ENCODE measurements around the gene ADARB2.
A peak's percentile ranks its signal among the peaks of the same experiment; 100 is the strongest.

The ADARB2 gene

DNA sequence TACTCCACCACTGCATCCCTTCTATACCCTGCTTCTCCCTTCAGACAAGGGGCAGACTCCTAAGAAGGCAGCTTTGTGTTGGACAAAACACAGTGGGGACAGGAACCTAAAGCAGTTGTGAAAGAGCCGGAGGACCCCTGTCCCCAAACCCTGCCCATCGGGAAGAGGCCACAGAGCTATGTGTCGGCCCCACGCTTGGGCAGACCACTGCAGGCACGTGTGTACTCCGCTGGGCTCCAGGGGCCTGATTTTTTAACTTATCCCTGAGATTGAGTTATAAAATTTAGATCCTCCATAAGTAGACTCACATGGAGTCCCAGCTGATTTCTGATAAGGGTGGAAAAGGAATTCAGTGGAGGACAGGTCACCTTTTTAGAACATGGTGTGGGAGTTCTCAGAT, 310.5 kb downstream of the ADARB2 start:
- H3K4me3 ChIP-seq (ENCODE audit: low read depth, low read length): no peak overlapping the region
- no peaks in the 10 kb centered on the region for H3K4me1 ChIP-seq (ENCODE audit: control insufficient read depth, insufficient read depth, low read length)
- H3K9ac ChIP-seq (ENCODE audit: low read depth, low read length): no peak overlapping the region
- no peaks in the 10 kb centered on the region for H3K9me3 ChIP-seq (ENCODE audit: control insufficient read depth, insufficient read depth, low read length)
- peaks cover 4% of the 10 kb centered on the region for H3K27me3 ChIP-seq (ENCODE audit: control insufficient read depth, insufficient read depth, low read length)
- H3K36me3 ChIP-seq (ENCODE audit: control insufficient read depth, insufficient read depth, low read length): no peaks in the 10 kb centered on the region

DNA sequence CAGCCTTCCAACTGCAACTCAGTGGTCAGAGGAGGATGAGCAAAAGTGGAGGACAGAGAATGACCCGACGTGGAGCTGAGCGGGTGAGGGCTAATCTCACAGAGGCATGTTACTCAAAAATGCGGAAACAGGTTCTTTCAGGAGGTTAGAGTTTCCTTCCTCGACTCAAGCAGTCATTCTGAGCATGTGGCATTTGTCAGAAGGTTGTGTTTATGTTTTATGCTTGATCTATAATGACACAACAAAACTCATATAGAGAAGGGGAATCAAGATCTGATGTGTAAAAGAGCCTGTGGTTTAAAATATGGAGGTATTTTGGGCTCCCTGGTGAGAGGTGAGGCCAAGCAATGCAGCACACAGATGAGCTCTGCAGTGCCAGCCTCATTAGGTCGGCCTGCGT, 311.4 kb downstream of the ADARB2 start:
- H3K9me3 ChIP-seq (ENCODE audit: control insufficient read depth, insufficient read depth, low read length): no peaks in the 10 kb centered on the region
- H3K36me3 ChIP-seq (ENCODE audit: control insufficient read depth, insufficient read depth, low read length): no peaks in the 10 kb centered on the region
- H3K27me3 ChIP-seq (ENCODE audit: control insufficient read depth, insufficient read depth, low read length): peaks cover 4% of the 10 kb centered on the region
- H3K9ac ChIP-seq (ENCODE audit: low read depth, low read length): no peak overlapping the region
- H3K4me3 ChIP-seq (ENCODE audit: low read depth, low read length): no peak overlapping the region
- no peaks in the 10 kb centered on the region for H3K4me1 ChIP-seq (ENCODE audit: control insufficient read depth, insufficient read depth, low read length)

DNA sequence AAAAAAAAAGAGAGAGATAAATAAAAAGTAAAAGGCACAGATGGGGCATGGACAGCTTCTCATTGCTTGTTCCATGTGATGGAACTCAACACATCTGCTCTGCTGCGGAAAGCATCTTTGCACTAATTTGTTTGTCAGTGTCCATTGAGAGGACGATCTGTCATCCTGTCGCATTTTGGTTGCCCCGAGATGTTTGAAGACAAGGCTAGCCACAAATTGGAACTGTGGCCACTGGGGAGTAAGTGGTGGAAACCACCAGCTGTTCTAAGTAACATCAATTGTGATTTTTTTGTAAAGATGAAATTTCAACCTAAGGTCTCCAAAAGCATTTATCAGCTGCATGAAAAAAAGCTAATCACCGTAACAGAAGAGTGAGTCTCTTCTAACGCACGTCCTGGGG, 312.7 kb downstream of the ADARB2 start:
- Histone ChIP-seq H3K4me3 (ENCODE audit: low read depth, low read length) (no peak overlapping the region), H3K4me1 (ENCODE audit: control insufficient read depth, insufficient read depth, low read length) (no peaks in the 10 kb centered on the region), H3K9ac (ENCODE audit: low read depth, low read length) (no peak overlapping the region), H3K27me3 (ENCODE audit: control insufficient read depth, insufficient read depth, low read length) (peaks cover 4% of the 10 kb centered on the region), H3K9me3 (ENCODE audit: control insufficient read depth, insufficient read depth, low read length) (no peaks in the 10 kb centered on the region), H3K36me3 (ENCODE audit: control insufficient read depth, insufficient read depth, low read length) (no peaks in the 10 kb centered on the region)

DNA sequence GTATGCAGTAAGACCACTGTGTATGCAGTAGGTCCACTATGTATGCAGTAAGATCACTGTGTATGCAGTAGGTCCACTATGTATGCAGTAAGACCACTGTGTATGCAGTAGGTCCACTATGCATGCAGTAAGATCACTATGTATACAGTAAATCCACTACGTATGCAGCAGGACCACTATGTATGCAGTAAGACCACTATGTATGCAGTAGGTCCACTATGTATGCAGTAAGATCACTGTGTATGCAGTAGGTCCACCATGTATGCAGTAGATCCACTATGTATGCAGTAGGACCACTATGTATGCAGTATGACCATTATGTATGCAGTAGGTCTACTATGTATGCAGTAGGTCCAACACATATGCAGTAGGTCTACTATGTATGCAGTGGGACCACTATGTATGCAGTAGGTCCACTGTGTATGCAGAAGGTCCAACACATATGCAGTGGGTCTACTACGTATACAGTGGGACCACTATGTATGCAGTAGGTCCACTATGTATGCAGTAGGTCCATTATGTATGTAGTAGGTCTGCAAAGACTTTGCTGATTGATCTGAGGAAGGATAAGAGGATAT, 313.6 kb downstream of the ADARB2 start:
- Histone ChIP-seq H3K36me3 (ENCODE audit: control insufficient read depth, insufficient read depth, low read length) (no peaks in the 10 kb centered on the region), H3K4me1 (ENCODE audit: control insufficient read depth, insufficient read depth, low read length) (no peaks in the 10 kb centered on the region), H3K9ac (ENCODE audit: low read depth, low read length) (no peak overlapping the region), H3K27me3 (ENCODE audit: control insufficient read depth, insufficient read depth, low read length) (peaks cover 4% of the 10 kb centered on the region), H3K4me3 (ENCODE audit: low read depth, low read length) (no peak overlapping the region), H3K9me3 (ENCODE audit: control insufficient read depth, insufficient read depth, low read length) (no peaks in the 10 kb centered on the region)

DNA sequence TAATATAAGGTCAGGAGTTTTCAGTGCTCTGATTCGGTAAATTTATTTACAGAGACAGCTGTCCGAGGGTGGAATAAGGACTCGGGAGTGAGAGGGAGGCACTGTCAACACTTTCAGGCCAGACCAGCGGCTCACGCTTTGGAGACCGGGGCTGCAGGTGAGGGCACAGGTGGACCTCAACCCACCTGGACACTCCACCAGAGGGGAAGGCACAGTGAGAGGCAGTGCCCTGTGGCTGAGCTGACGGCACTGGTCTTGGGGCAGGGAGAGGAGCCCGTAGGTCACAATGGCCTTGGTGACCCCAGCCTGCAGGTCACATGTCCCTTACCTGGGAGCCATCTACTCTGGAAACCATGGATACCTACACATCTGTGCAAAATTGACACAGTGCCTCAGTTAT, 315.1 kb downstream of the ADARB2 start:
- Histone ChIP-seq H3K4me3 (ENCODE audit: low read depth, low read length) (no peak overlapping the region), H3K27me3 (ENCODE audit: control insufficient read depth, insufficient read depth, low read length) (peaks cover 4% of the 10 kb centered on the region), H3K4me1 (ENCODE audit: control insufficient read depth, insufficient read depth, low read length) (no peaks in the 10 kb centered on the region), H3K9ac (ENCODE audit: low read depth, low read length) (no peak overlapping the region), H3K36me3 (ENCODE audit: control insufficient read depth, insufficient read depth, low read length) (no peaks in the 10 kb centered on the region), H3K9me3 (ENCODE audit: control insufficient read depth, insufficient read depth, low read length) (no peaks in the 10 kb centered on the region)

DNA sequence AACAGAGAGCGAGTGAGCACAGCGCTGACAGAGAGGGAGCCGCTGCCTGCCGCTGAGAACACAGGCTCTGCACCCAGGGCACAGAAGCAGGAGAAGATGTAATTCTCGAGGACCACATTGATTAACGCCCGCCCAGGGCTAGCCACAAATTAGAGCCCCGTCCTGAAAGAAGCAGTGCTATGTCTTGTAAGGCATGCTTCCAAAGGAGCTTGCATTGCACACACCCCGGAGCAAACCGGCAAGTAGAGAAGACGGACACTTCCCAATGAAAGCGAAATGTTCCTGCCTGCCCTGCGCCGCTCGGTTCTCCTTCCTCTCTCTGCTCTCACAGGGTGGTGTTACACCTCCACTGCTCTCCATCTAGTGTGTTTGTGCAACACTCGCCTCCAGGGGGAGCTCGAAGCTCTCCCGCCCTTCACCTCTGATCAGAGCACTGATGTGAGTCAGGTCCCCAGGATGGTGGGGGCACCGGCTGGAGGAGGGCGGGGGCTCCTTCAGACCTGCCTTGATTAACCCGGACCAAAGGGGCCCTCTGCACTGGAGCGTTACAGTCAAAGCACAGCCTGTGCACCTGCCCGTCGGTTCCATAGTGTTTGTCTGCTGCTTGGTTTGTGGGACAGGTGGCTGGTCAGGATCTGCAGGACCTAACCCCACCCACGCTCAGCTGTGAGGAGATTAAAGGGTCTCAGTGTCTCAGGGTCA, 316.5 kb downstream of the ADARB2 start:
- Histone ChIP-seq H3K4me3 (ENCODE audit: low read depth, low read length) (peak overlapping the region; percentile 28), H3K27me3 (ENCODE audit: control insufficient read depth, insufficient read depth, low read length) (no peaks in the 10 kb centered on the region), H3K9ac (ENCODE audit: low read depth, low read length) (no peak overlapping the region), H3K4me1 (ENCODE audit: control insufficient read depth, insufficient read depth, low read length) (no peaks in the 10 kb centered on the region), H3K9me3 (ENCODE audit: control insufficient read depth, insufficient read depth, low read length) (no peaks in the 10 kb centered on the region), H3K36me3 (ENCODE audit: control insufficient read depth, insufficient read depth, low read length) (no peaks in the 10 kb centered on the region)

DNA sequence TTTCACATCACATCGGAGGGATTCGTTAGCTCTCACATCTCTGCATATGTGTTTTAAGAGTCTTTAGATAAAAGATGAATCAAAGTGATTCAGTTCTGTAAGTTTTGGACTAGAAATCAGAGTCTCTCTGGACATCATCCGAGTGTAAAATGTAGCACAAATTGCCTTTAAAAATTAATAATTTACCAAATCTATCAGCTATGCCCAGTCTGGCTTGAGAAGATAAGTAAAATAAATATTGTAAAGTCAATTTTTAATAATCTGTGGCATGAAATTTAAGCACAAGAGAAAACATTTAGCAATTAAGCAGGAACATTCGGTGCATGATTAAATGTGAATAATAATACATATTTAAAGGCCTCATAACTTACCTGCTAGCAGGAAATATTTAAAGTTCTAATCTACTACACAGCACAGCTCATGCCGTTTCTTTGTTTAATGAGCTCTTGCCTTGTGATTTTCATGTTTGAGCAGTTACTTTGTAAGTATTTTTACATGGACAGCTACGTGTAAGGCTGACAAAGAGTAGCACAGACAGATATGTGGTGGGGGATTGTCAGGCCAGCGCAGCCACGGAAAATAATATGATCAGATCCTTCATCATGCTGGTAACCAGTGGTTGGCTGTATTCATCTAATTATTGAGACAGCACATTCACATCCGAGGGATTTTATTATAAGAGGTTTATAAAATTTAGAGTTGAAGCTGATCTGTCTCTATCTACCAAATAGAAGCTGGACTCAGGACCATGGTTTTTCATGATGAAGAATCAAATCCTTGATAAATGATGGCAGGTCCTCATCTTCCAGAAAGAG, 317.3 kb downstream of the ADARB2 start:
- Histone ChIP-seq H3K4me1 (ENCODE audit: control insufficient read depth, insufficient read depth, low read length) (no peaks in the 10 kb centered on the region), H3K9ac (ENCODE audit: low read depth, low read length) (no peak overlapping the region), H3K36me3 (ENCODE audit: control insufficient read depth, insufficient read depth, low read length) (no peaks in the 10 kb centered on the region), H3K9me3 (ENCODE audit: control insufficient read depth, insufficient read depth, low read length) (no peaks in the 10 kb centered on the region), H3K27me3 (ENCODE audit: control insufficient read depth, insufficient read depth, low read length) (no peaks in the 10 kb centered on the region), H3K4me3 (ENCODE audit: low read depth, low read length) (peak overlapping the region; percentile 28)

DNA sequence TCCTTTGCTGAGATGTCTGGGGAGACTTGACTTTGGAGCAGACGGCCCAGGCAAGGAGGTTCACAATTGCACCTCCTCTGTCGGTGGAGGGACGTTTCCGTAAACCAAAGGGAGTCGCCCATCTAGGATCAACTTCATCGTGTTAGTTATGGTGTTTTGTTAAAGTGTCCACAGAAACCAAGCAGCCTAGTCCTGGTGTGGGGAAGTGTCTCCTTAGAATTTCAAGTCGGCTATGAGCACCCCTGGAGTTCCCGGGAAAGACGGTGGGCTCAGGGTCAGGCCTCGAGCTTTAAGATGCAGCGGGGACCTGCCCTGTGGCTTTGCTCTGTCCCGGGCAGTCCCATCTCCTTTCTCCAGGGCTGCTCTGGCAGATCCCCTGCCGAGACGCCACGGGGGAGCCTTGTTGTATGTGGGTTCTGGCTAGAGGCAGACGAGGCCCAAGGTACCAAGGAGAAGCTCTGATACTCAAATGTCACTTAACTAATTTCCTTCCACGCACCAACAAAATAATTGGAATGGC, 319.2 kb downstream of the ADARB2 start:
- Histone ChIP-seq H3K27me3 (ENCODE audit: control insufficient read depth, insufficient read depth, low read length) (no peaks in the 10 kb centered on the region), H3K9ac (ENCODE audit: low read depth, low read length) (no peak overlapping the region), H3K4me1 (ENCODE audit: control insufficient read depth, insufficient read depth, low read length) (no peaks in the 10 kb centered on the region), H3K36me3 (ENCODE audit: control insufficient read depth, insufficient read depth, low read length) (no peaks in the 10 kb centered on the region), H3K4me3 (ENCODE audit: low read depth, low read length) (no peak overlapping the region), H3K9me3 (ENCODE audit: control insufficient read depth, insufficient read depth, low read length) (no peaks in the 10 kb centered on the region)

DNA sequence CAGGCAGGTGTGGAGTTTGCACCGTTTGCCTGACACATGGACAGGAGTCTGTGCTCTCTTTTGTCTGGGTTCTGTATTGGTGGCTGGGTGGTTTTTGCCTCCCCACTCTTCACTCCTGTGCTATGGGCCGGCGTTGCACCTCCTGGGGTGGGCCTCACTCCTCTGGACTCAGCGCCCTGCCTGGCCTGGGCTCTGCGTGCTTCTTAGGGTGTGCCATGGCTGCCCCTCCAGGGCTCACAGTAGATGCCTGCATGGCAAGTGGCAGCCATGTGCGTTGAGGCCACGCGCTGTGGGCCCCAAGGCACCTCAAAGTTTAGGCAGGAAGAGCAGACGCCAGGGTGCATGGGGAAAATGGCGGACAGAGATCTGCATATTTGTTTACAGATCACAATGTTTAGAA, 319.8 kb downstream of the ADARB2 start:
- H3K4me1 ChIP-seq (ENCODE audit: control insufficient read depth, insufficient read depth, low read length): no peaks in the 10 kb centered on the region
- H3K36me3 ChIP-seq (ENCODE audit: control insufficient read depth, insufficient read depth, low read length): no peaks in the 10 kb centered on the region
- H3K9me3 ChIP-seq (ENCODE audit: control insufficient read depth, insufficient read depth, low read length): no peaks in the 10 kb centered on the region
- H3K27me3 ChIP-seq (ENCODE audit: control insufficient read depth, insufficient read depth, low read length): no peaks in the 10 kb centered on the region
- no peak overlapping the region for H3K4me3 ChIP-seq (ENCODE audit: low read depth, low read length)
- no peak overlapping the region for H3K9ac ChIP-seq (ENCODE audit: low read depth, low read length)

DNA sequence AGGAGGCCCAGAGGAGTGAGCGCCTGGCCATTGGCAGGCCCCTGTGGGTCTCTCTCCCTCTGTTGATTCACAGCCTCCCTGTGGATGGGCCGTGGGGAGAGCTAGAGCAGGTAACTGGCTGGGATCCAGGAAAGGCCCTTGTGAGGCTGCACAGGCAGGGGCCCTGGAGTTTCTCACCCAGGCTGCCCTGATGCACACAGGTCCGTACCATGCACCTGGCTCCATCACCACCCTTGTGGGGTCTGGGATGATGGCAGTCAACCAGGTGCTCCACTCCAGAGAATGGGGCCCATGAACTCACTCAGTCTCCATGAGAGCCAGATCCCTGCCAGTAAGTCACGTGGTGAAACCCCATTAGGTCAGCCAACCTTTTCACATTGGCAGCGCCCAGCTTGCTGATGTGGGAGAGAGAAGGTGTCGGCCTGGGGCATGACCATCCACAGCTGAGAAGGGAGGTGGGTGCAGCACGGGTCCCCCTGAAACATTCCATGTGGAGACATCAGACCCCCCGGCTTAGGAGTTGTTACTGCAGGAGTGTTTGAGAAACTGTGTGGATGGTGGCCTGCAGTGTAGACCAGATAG, 320.8 kb downstream of the ADARB2 start:
- no peaks in the 10 kb centered on the region for H3K9me3 ChIP-seq (ENCODE audit: control insufficient read depth, insufficient read depth, low read length)
- H3K4me1 ChIP-seq (ENCODE audit: control insufficient read depth, insufficient read depth, low read length): no peaks in the 10 kb centered on the region
- H3K36me3 ChIP-seq (ENCODE audit: control insufficient read depth, insufficient read depth, low read length): no peaks in the 10 kb centered on the region
- no peaks in the 10 kb centered on the region for H3K27me3 ChIP-seq (ENCODE audit: control insufficient read depth, insufficient read depth, low read length)
- H3K9ac ChIP-seq (ENCODE audit: low read depth, low read length): no peak overlapping the region
- no peak overlapping the region for H3K4me3 ChIP-seq (ENCODE audit: low read depth, low read length)

DNA sequence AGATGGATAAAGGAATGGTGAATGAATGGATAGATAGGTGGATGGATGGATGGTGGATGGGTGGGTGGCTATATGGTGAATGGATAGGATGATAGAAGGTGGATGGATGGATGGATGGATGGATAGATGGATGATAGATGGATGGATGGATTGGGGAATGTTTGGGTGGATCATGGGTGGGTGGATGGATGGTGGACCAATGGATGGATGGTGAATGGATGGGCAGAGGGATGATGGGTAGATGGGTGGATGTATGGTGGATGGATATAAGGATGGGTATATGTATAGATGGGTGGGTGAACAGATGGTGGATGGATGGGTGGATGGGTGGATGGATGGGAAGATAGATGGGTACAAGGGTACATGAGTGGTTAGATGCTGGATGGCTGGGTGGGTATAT, 322.4 kb downstream of the ADARB2 start:
- Histone ChIP-seq H3K9ac (ENCODE audit: low read depth, low read length) (no peak overlapping the region), H3K4me1 (ENCODE audit: control insufficient read depth, insufficient read depth, low read length) (no peaks in the 10 kb centered on the region), H3K27me3 (ENCODE audit: control insufficient read depth, insufficient read depth, low read length) (no peaks in the 10 kb centered on the region), H3K4me3 (ENCODE audit: low read depth, low read length) (no peak overlapping the region), H3K9me3 (ENCODE audit: control insufficient read depth, insufficient read depth, low read length) (no peaks in the 10 kb centered on the region), H3K36me3 (ENCODE audit: control insufficient read depth, insufficient read depth, low read length) (no peaks in the 10 kb centered on the region)
